Measurements from ENCODE around the gene PRSS12.

GRCh38 chr4:118307643-118308042 is 45.2 kb downstream of the PRSS12 start:
- TF ChIP-seq EZH2 (IDR thresholded peaks at IDR 0.05; ENCODE audit: low read depth) = no peak
- TF ChIP-seq CTCF (conservative IDR thresholded peaks at IDR 0.05) = no peak
